GM18498 (cell line): ENCODE results near the gene USP32.
A peak's percentile ranks its signal among the peaks of the same experiment; 100 is the strongest.
"Not testable (repeated sequence)": the region's sequence is repeated elsewhere in the genome, so short reads cannot be mapped to it uniquely, and the experiment has no call there.

Experiments used
- ATAC-seq: cut with Tn5 transposase; IDR thresholded peaks from one replicate; pipeline ENCODE4 v1.9.1; 2021; ENCODE audit warnings: mild to moderate bottlenecking, moderate library complexity; ENCODE audit not compliant: unreplicated experiment

USP32 gene

GRCh38 chr17:60342492-60342891 is 49.4 kb downstream of the USP32 start:
- ATAC-seq: not testable (repeated sequence)

GRCh38 chr17:60335289-60335688 is 56.6 kb downstream of the USP32 start:
- ATAC-seq: no peak

DNA sequence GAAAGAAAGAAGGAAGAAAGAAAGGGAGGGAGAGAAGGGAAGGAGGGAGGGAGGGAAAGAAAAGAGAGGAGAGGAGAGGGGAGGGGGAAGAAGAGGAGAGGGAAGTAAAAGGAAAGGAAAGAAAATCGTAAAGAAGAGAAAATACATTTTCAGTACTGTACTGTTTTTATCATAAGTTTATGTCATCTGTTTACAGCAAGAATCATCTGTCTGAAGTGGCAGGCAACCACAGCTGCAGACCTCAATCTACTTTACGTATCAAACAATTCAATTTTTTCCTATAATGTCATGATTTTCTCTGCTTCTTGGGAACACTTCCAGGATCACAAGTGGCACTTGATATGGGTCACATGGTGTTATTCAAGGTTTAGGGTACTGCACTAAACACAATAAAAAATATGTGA is 58.3 kb downstream of the USP32 start:
- ATAC-seq: no peak

- not testable (repeated sequence) for ATAC-seq
Measured at GRCh38 chr17:60333072-60333471, 58.9 kb downstream of the USP32 start.

GRCh38 chr17:60332574-60332973 is 59.4 kb downstream of the USP32 start:
- ATAC-seq: no peak

DNA sequence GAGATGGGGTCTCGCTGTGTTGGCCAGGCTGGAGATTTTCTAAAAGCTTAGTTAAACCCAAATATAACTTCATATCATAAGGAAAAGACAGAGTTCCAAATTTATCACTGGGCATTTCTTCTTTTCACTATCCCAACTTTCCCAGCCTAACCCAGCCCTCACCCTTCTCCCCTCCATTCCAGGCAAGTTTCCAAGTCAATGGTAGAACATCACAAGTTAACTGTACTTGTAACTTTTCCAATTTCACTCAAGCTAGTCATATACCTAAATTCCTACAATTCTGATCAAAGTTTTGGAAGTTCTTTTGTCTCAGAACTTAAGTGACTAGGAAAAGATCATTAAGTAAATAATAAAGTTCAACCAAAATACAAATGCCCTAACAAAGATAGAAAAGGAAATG is 61.2 kb downstream of the USP32 start:
- ATAC-seq: no peak

DNA sequence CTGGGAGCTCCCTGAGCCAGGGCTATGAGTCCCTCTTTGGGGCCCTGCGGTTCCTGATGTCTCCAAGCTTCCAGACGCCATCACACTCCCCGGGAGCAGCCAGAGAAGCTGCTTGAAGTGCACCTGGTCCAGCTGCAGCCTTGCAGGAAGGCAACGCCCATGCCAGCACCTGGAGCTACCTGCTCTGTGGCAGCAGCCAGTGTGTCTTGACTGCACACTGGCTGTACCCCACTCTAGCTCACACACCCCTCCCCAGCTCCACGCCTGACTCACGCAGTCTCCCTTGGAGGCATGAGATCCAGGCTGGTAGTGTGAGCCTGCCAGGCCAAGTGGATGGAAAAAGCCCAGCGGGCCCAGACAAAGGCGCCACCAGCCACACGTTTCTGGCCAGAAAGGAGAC is 63.3 kb downstream of the USP32 start:
- no peak for ATAC-seq

GRCh38 chr17:60327901-60328273 is 64.0 kb downstream of the USP32 start:
- no peak for ATAC-seq

GRCh38 chr17:60327134-60327900 is 64.6 kb downstream of the USP32 start:
- ATAC-seq: no peak

DNA sequence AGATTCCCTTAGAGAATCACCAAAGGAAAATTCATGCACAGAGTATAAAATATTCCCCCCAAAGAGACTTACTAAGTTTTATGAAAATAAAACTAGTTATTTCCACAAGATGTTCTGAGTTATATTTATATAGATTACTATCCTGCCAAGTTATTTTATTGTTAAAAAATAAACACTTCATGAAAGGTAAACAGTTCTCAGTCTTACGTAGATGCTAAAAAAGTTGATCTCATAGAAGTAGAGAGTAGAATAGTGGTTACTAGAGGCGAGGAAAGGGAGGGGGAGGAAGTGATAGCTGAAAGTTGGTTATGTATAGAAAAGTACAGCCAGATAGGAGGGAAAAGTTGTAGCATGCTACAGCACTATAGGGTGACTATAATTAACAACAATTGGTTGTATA is 65.2 kb downstream of the USP32 start:
- ATAC-seq: no peak

- ATAC-seq: no peak
Measured at GRCh38 chr17:60325730-60326524, 66.0 kb downstream of the USP32 start.

GRCh38 chr17:60323754-60324153 is 68.2 kb downstream of the USP32 start:
- no peak for ATAC-seq

DNA sequence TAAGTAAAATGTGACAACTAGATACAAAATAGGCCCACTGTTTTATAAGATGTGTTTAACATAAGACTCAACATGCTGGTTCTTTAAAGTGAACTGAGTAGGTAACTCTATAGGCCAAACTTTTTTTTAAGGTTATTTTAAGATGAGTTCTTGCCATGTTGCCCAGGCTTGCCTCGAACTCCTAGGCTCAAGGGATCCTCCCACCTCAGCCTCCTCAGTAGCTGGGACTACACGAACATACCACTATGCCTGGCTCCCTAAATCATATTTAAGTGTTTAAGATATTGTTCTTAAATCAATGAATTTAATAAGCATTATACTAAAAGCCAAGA is 69.9 kb downstream of the USP32 start:
- ATAC-seq: no peak

DNA sequence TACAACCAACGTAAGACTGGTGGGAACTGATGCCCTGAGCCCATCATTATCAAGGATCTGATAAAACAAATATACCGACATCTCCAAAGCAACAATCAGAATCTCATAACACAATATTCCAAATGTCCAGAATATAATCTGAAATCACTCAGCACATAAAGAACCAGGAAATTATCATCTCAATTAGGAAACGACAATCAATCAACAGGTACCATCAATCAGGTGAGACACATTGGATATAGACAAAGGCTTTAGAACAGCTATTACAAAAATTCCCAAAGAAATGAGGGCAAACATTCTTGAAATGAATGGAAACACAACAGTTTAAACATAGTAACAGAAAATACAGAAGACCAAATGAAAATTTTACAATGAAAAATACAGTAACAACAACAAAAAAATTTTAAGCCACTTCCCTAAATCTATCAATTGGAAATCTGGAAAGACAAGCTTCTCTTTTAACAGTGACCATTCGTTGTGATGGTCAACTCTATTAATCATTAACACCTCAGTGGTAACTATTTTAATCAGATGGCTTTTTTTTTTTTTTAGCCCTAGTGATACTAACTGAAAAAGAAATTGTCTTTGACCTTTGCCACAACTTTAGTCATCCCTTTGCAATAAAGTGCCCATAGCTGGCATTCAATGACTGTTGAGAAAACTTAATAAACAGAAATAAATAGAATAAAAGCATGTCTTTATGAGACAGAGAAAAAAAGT is 70.4 kb downstream of the USP32 start:
- ATAC-seq: no peak

DNA sequence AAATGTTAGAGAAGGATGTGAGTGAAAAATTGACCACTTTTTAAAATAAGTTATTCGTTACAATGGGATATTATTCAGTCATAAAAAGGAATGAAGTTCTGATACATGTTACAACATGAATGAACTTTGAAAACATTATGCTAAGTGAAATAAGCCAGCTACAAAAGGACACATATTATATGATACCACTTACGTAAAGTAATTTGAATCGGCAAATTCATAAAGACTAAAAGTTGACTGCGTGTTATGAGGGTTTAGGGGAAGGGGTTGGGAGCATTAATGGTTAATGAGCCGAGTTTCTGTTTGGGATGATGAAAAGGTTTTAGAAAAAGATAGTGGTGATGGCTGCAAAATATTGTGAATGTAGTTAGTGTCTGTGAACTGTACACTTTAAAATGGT is 73.1 kb downstream of the USP32 start:
- ATAC-seq: no peak

- ATAC-seq: no peak
Measured at GRCh38 chr17:60318326-60318725, 73.6 kb downstream of the USP32 start.

GRCh38 chr17:60315650-60316049 is 76.3 kb downstream of the USP32 start:
- no peak for ATAC-seq

DNA sequence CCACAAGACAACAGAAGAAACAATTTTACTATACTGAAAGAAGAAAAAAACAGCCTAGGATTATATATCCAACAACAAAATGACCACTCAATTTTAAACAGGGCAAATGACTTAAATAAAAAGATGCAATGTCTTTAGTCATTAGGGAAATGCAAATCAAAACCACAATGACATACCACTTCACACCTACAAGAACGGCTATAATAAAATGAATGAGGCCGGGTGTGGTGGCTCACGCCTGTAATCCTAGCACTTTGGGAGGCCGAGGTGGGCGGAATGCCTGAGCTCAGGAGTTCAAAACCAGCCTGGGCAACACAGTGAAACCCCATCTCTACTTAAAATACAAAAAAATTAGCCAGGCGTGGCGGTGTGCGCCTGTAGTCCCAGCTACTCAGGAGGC is 77.0 kb downstream of the USP32 start:
- peak; percentile 40 for ATAC-seq

DNA sequence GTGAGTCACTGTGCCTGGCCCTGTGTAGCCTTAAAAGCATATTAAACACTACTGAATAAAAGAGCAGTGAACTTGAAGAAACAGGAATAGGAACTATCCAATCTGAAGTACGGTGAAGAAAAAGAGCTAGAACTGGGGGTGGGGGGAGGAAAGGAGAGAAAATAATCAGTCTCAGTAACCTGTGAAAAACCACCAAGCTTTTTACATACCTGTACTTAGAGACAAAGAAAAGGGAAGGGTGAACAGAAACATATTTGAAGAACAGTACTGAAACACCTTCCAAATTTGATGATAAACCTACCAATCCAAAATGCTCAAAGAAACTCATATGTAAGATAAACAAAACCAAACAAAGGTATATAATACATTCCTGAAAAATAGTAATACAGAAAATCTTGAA is 77.5 kb downstream of the USP32 start:
- ATAC-seq: peak; percentile 68

GRCh38 chr17:60311936-60312335 is 80.0 kb downstream of the USP32 start:
- no peak for ATAC-seq

GRCh38 chr17:60311186-60311585 is 80.7 kb downstream of the USP32 start:
- no peak for ATAC-seq

DNA sequence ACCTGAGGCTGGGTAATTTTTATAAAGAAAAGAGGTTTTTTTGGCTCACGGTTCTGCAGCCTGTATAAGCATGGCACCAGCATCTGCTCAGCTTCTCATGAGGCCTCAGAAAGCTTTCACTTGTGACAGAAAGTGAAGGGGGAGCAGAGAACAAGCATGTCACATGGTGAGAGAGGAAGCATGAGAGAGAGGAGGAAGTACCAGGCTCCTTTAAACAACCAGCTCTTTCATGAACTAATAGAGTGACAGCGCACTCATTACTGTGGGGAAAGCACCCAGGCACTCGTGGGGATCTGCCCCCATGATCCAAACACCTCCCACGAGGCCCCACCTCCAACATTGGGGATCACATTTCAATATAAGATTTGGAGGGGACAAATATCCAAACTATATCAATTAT is 86.8 kb downstream of the USP32 start:
- ATAC-seq: no peak
